Keratinocyte (primary cell): Measurements from ENCODE around the gene MYT1. TPM values are rescaled to one million over a fixed set of nuclear protein-coding genes. Genes with fewer than 3 reads are reported as not detected.

Experiments
- DNase-seq: peaks from one replicate; pipeline ENCODE4 v3.0.0-alpha.2; 2011; ENCODE audit warnings: low read depth, missing footprints, low spot score
- FAIRE-seq: peaks from 2 replicates; lab custom pipeline; 2011; peaks lifted over from hg19 to GRCh38; lab: Jason Lieb, UNC
- H2AFZ ChIP-seq: 2 replicates; pipeline ENCODE4 v1.6.0; 2012; ENCODE audit warnings: low read length, control low read depth, inconsistent platforms; ENCODE audit not compliant: control insufficient read depth
- H3K27ac ChIP-seq: 2 replicates; pipeline ENCODE4 v1.5.1; 2011; ENCODE audit warnings: low read length; ENCODE audit not compliant: control insufficient read depth, insufficient read depth
- H3K27me3 ChIP-seq: 3 replicates; pipeline ENCODE4 v1.6.0; 2011; ENCODE audit warnings: low read length; ENCODE audit not compliant: control insufficient read depth, insufficient read depth; ENCODE audit errors: extremely low read depth
- H3K36me3 ChIP-seq, 2 experiments: 2 replicates in 1 of 2; 3 replicates in 1 of 2; pipeline ENCODE4 v1.5.1; 2011; ENCODE audit warnings: low read length in 2 of 2, mild to moderate bottlenecking in 1 of 2; ENCODE audit not compliant: control insufficient read depth in 2 of 2, insufficient read depth in 2 of 2; ENCODE audit errors: extremely low read depth in 1 of 2
- H3K4me1 ChIP-seq: 3 replicates; pipeline ENCODE4 v1.5.1; 2011; ENCODE audit warnings: low read length; ENCODE audit not compliant: control insufficient read depth, insufficient read depth; ENCODE audit errors: extremely low read depth
- H3K4me2 ChIP-seq: 3 replicates; pipeline ENCODE4 v1.6.0; 2011; ENCODE audit warnings: low read depth, low read length; ENCODE audit not compliant: control insufficient read depth, insufficient read depth; ENCODE audit errors: extremely low read depth
- H3K4me3 ChIP-seq, 3 experiments: fragments of 200-600 bp in 1 of 3; sonication (generic) in 1 of 3; 2 replicates in 2 of 3; 3 replicates in 1 of 3; pipeline ENCODE4 v1.5.1; 2011 to 2016; ENCODE audit warnings: low read length in 3 of 3, mild to moderate bottlenecking in 3 of 3, control low read depth in 2 of 3, inconsistent platforms in 1 of 3, low read depth in 1 of 3, mixed read lengths in 1 of 3, mixed run types in 1 of 3, moderate library complexity in 1 of 3; ENCODE audit not compliant: control insufficient read depth in 2 of 3, insufficient read depth in 2 of 3; ENCODE audit errors: extremely low read depth in 1 of 3
- H3K79me2 ChIP-seq: 2 replicates; pipeline ENCODE4 v1.6.0; 2012; ENCODE audit warnings: low read length; ENCODE audit not compliant: control insufficient read depth, insufficient read depth
- H3K9ac ChIP-seq: 3 replicates; pipeline ENCODE4 v1.6.0; 2011; ENCODE audit warnings: low read length; ENCODE audit not compliant: control insufficient read depth, insufficient read depth; ENCODE audit errors: extremely low read depth
- H3K9me1 ChIP-seq: 3 replicates; pipeline ENCODE4 v1.6.0; 2011; ENCODE audit warnings: low read length; ENCODE audit not compliant: control insufficient read depth, insufficient read depth; ENCODE audit errors: extremely low read depth
- H3K9me3 ChIP-seq: 2 replicates; pipeline ENCODE4 v1.5.1; 2012; ENCODE audit warnings: low read depth, low read length; ENCODE audit not compliant: control insufficient read depth
- H4K20me1 ChIP-seq: 3 replicates; pipeline ENCODE4 v1.6.0; 2011; ENCODE audit warnings: low read length; ENCODE audit not compliant: control insufficient read depth, insufficient read depth; ENCODE audit errors: extremely low read depth
- CTCF ChIP-seq, 3 experiments: IDR thresholded peaks in 1 of 3; conservative IDR thresholded peaks in 1 of 3; optimal IDR thresholded peaks in 1 of 3; 2 replicates in 2 of 3; 3 replicates in 1 of 3; pipeline versions ENCODE3 to v1.5.1; 2011; ENCODE audit warnings: low read length in 3 of 3, mild to moderate bottlenecking in 3 of 3, moderate library complexity in 2 of 3, control low read depth in 1 of 3, inconsistent platforms in 1 of 3; ENCODE audit not compliant: insufficient read depth in 2 of 3; ENCODE audit errors: extremely low read depth in 1 of 3
- EZH2 ChIP-seq: IDR thresholded peaks from one replicate; pipeline ENCODE4 v1.6.1; 2012; ENCODE audit warnings: inconsistent platforms, mild to moderate bottlenecking, low read length, moderate library complexity
- dilution Hi-C: fragments of 300-500 bp; cut with MboI; formaldehyde crosslinking; loops from one replicate; pipeline ENCODE4 v1.7.0; 2020; ENCODE audit warnings: low sequenced_read_pairs; ENCODE audit not compliant: extremely low pct_ligation_motif_present
- polyA plus RNA-seq, 5 experiments: library from polyadenylated mRNA; depleted of rRNA in 3 of 5; stranded (reverse) in 3 of 5; stranded (forward) in 1 of 5; unstranded in 1 of 5; fragments of >200 nt; gene quantifications; 1 replicate in 1 of 5; 2 replicates in 3 of 5; 3 replicates in 1 of 5; pipeline versions ENCODE4 v1.2.1 to v1.2.3, GENCODE V29; 2011 to 2012; ENCODE audit warnings: missing spikeins in 2 of 5, low read depth in 1 of 5, low replicate concordance in 1 of 5

MYT1 gene
- polyA plus RNA-seq, 1 donor (not counting 4 experiments of a cell fraction or from before 2014, with no cell fraction given), result not detected

DNA sequence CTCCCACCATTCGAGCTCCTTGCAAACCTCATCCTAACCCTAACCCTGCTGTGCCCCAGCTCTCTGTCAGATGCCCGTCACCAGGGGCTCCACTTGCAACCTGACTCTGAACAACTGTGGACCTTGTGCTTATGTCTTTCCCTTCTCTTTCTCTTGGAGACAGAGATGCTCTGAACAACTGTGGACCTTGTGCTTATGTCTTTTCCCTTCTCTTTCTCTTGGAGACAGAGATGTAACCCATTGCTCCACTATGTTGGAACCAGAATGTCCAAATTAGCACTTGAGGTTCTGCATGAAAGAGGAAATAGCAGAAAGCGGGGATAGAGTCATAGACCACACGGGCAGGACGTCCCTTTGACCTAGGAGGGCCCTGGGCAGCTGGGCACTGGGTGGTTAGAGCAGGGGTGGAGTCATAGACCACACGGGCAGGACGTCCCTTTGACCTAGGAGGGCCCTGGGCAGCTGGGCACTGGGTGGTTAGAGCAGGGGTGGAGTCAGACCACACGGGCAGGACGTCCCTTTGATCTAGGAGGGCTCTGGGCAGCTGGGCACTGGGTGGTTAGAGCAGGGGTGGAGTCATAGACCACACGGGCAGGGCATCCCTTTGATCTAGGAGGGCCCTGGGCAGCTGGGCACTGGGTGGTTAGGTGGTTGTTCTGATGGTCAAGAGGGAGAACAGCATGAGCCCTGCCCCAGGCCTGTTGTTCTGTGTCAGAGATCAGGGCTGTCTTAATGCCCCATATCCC lies 113.5 kb downstream of the MYT1 start:
- Histone ChIP-seq H3K27ac (no peak overlapping the region), H3K27me3 (no peaks in the 10 kb centered on the region), H3K9ac (no peak overlapping the region), H3K9me1 (no peaks in the 10 kb centered on the region), H3K9me3 (no peaks in the 10 kb centered on the region), H3K36me3 (no peaks in the 10 kb centered on the region), H3K4me2 (no peak overlapping the region), H3K79me2 (no peaks in the 10 kb centered on the region), H3K4me1 (no peaks in the 10 kb centered on the region), H2AFZ (no peak overlapping the region), H4K20me1 (no peaks in the 10 kb centered on the region), H3K4me3 (no peak overlapping the region)
- DNase-seq (no peak), FAIRE-seq (no peak)
- dilution Hi-C loops, result no loop called here
- TF ChIP-seq EZH2, result no peak
- no peak for TF ChIP-seq CTCF (optimal IDR thresholded peaks at IDR 0.05 in 1 of 3, IDR thresholded peaks at IDR 0.05 in 1 of 3, conservative IDR thresholded peaks at IDR 0.05 in 1 of 3; ENCODE audit: extremely low read depth in 1 of 3, insufficient read depth in 2 of 3, low read length in 3 of 3)

DNA sequence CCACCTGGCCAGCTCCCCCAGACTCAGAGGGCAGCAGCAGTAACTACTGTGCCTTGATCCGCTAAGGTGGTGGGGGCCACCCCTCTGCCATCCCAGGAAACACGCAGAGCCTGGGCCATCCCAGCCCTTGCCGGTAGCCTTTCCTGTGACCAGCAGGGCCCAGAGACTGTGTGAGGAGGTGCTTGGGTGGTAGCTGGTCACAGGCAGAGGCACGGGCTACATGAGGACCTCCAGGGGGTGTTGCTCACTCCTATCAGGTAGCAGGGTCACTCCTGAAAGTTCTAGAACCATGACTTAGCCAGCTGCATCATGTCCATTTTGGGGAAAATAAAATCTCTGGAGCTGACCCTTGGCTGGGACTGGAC lies 114.0 kb downstream of the MYT1 start:
- no peak for DNase-seq
- dilution Hi-C loops, result no loop called here
- Histone ChIP-seq H3K4me1 (no peaks in the 10 kb centered on the region), H4K20me1 (no peaks in the 10 kb centered on the region), H3K27me3 (no peaks in the 10 kb centered on the region), H3K4me3 (no peak overlapping the region), H3K9ac (no peak overlapping the region), H3K27ac (no peak overlapping the region), H3K79me2 (no peaks in the 10 kb centered on the region), H3K9me3 (no peaks in the 10 kb centered on the region), H3K36me3 (no peaks in the 10 kb centered on the region), H3K9me1 (no peaks in the 10 kb centered on the region), H2AFZ (no peak overlapping the region), H3K4me2 (no peak overlapping the region)
- FAIRE-seq, result no peak
- TF ChIP-seq EZH2 (no peak), CTCF (optimal IDR thresholded peaks at IDR 0.05 in 1 of 3, IDR thresholded peaks at IDR 0.05 in 1 of 3, conservative IDR thresholded peaks at IDR 0.05 in 1 of 3; ENCODE audit: extremely low read depth in 1 of 3, insufficient read depth in 2 of 3, low read length in 3 of 3) (no peak)
